ENCODE measurements around the gene SPRN.
"Not testable (repeated sequence)": the region's sequence is repeated elsewhere in the genome, so short reads cannot be mapped to it uniquely, and the experiment has no call there.

Gene SPRN

DNA sequence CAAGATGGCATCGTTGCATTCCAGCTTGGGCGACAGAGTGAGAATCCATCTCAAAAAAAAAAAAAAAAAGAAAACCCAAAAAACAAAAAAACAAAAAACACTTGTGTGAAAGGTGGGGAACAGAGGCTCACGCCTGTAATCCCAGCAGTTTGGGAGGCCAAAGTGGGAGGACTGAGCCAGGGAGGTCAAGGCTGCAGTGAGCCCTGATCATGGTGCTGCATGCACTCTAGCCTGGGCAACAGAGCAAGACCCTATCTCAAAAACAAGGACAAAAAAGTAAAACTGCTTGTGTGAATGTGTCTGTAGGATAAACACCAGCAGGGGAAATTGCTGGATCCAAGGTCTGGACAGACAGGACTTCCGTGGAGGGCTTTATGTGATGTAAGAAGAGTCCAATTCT, 40.9 kb downstream of the SPRN start:
- DNase-seq: no peak

GRCh38 chr10:133381036-133381435, 43.4 kb downstream of the SPRN start:
- no peak for DNase-seq

GRCh38 chr10:133379801-133380666, 44.4 kb downstream of the SPRN start:
- DNase-seq: no peak

GRCh38 chr10:133379152-133379800, 45.1 kb downstream of the SPRN start, which contains the start of gene PAOX:
Gene PAOX, plus strand, starts transcription at chr10:133379262. Its CDS starts 55 bp downstream, at chr10:133379317.
- DNase-seq: no peak

DNA sequence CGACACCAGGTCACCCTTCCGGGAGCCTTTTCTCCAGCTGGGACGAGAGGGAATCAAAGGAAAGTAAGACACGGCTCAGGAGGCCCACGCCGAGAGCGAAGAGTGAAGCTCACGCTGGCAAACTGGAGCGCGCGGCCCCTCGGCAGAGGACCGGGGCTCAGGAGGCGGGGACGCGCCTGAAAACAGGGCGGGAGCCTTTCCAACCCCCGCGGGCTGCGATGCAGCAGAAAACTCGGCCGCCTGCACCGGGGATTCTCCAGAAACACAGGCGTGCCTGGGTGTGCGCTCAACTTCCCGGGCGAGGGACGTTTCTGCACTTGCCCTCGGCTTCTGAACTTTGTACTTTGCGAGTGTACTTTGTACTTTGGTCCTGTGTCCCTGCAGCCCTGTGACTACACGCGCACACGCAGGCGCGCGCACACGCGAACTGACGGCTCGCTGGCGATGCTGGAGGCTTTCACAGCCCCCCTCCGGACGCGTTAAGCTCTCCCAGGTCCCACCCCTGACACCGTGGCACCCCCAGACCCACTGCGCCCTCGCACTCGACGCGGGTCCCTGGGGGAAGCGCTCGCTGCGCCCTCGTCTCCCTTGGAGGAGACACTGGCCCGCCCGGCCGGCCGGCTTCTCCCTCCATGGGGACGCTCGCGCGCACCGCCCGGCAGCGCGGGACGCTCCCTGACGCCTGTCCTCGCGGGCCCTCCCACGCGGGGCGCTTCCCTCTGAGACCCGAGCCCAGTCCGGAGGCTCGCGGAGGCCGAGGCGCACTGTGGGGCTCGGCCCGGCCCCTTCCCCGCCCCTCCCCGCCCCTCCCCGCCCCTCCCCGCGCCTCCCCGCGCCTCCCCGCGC, 46.0 kb downstream of the SPRN start:
- no peak for DNase-seq

DNA sequence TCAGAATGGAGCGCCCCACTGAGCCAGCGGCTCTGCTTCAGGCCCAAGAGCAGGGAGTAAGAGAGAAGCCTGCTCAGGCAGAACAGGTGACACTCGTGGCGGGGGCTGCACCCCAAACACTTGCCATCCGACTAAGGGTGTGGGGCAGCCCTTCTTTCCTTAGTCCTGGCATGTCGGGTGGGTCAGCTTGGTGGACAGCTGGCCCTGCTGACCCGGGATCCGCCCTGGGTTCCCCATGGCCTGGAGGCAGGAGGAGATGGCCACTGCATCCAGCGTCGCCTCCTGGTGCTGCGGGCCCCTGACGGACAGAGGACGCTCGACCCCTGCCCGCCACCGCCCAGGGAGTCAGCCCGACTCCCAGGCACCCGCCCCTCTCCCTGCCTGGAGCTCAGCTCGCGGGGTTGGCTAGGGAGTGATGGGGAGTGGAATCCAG, 46.6 kb downstream of the SPRN start:
- no peak for DNase-seq

DNA sequence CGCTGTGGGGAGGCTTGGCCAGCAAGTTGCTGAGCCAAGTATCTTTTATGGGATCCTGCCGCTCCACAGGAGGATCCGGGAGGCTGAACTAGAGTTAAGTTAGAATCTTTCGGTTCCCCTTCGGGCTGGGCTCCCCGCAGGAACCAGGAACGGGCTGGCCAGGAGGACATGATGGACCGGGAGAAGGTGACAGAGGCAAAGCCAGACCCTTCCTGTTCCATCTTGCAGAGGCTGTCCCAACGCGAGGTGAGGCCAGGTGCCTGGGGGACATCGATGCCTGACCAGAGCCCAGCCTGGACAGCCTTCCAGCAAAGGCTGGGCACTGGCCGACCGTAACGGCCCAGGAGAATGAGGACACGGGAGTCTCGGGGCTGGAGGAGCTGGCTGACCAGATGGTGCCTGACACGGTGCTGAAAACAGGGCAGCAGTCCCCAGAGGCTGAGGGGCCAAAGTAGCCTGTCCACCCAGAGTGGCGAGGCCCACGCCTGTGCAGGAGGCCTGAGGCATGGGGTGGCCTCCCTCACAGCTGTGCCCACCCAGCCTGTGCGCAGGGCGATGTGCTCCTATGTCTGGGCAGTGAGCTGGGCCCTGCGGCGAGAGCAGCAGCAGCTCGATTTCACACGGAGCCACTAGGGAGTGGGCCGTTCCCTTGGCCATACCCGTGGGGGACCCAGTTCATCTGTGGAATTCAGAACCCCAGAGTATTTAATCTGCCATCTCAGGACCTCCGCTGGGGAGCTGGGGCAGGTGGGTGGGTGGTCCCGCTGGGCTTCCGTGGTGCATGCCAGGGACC, 47.2 kb downstream of the SPRN start:
- no peak for DNase-seq

DNA sequence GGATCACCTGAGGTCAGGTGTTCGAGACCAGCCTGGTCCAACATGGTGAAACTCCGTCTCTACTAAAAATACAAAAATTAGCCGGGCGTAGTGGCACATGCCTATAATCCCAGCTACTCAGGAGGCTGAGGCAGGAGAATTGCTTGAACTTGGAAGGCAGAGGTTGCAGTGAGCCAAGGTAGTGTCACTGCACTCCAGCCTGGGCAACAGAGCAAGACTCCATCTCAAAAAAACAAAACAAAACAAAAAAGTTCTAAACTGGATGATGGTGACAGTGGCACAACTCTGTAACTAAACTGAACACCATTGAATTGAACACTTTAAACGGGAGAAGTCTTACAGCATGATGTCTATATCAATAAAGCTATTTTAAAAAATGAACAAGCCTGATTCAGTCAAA, 48.2 kb downstream of the SPRN start:
- not testable (repeated sequence) for DNase-seq

DNA sequence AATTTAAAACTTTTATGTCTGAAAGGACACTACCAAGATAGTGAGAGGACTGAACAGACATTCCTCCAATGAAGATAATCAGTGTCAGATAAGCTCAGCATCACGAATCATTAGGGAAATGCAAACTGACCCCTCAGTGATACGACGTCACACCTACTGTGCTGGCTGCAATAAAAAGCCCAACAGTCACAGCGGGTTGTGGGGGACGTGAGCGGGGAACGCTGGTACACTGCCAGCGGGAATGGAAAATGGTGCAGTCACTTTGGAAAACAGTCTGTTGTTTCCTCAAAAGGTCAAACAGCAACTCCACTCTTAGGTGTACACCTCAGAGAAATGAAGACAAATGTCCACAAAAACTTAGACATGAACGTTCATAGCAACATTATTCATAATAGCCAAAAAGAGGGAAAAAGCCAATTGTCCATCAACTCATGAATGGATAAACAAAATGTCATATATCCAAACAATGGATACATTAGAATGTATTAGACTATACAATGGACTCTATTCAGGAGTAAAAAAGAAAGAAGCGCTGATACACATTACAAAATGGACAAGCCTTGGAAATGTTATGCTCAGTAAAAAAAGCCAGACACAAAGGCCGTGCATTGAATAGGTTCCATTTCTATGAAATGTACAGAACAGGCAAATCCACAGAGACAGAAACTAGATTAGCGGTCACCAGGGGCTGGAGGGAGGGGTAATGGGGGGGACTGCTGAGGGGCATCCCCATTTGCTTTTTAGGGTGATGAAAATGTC, 48.9 kb downstream of the SPRN start:
- no peak for DNase-seq

DNA sequence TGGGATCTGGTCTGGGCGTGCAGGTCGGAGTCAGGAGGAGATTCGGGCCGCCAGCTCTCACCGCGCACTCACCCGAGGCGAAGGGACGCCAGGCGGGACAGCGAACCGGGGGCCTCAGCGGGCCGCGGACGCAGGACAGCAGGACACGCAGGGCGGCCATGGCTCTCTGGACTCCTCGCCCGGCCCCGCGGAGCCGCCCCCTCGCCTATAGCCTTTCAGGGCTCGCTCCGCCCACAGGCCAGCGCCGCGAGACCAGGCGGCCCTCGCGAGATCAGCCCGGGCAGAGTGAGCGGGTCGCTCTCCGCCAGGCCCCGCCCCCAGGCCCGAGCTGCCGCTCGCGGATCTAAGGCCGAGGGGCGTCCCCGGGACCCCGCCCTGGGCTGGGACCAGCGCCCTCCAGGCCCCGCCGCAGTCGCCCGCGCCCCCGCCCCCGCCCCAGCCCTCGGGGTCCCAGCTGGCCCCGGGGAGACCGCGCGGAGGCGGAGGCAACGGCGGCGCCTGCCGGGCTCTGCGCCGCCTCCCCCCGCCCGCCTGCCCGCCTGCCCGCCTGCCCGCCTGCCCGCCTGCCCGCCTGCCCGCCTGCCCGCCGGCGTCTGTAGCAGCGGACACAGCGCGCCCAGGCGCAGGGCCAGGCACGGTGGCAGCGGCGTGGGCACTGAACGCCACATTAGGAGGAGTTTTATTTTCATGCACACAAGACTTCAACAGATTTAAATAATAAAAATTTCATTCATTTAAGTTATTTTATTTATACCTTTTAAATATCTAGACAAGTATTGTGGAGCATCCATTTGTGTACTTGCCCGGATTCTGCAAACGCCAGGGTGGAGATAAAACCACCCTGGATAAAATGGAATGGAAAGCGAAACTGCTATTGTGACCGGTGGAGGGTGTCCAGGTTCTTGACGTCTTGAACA, 51.0 kb downstream of the SPRN start, which contains the start of gene ECHS1:
Gene ECHS1 (minus strand): TSS at position 181 of the 917 bp plus-strand sequence. CDS start 21 bp downstream, at position 160.
- DNase-seq: peak; percentile 80

- DNase-seq: no peak
Observed at GRCh38 chr10:133372507-133372906, 51.9 kb downstream of the SPRN start.

All from DMS153 (cell line).